Peyer's patch (tissue), 4 donors: ENCODE results near the gene MAPK1. TPM values are rescaled to one million over a fixed set of nuclear protein-coding genes. Genes with fewer than 3 reads are reported as not detected.
"Not testable (repeated sequence)": the region's sequence is repeated elsewhere in the genome, so short reads cannot be mapped to it uniquely, and the experiment has no call there.

Source experiments
- DNase-seq, 3 donors: peaks; one replicate each; pipeline ENCODE4 v3.0.0-alpha.2; 2017 to 2019
- H3K27ac ChIP-seq, 4 donors: fragments of 200-600 bp; sonication (generic); one replicate each; pipeline ENCODE4 v1.5.1; 2016 to 2019
- H3K27me3 ChIP-seq, 2 donors: fragments of 200-600 bp; sonication (generic); one replicate each; pipeline ENCODE4 v1.5.1; 2019
- H3K36me3 ChIP-seq, 3 donors: fragments of 200-600 bp; sonication (generic); one replicate each; pipeline ENCODE4 v1.5.1; 2016 to 2019
- H3K4me1 ChIP-seq, 4 donors: fragments of 200-600 bp; sonication (generic); one replicate each; pipeline ENCODE4 v1.5.1; 2016 to 2019
- H3K4me3 ChIP-seq, 4 donors: fragments of 200-600 bp; sonication (generic); 1 replicate in 3 of 4; 2 replicates in 1 of 4; pipeline ENCODE4 v1.5.1; 2016 to 2019; ENCODE audit warnings: mild to moderate bottlenecking in 1 of 4
- H3K9me3 ChIP-seq, 4 donors: fragments of 200-600 bp; sonication (generic); one replicate each; pipeline ENCODE4 v1.5.1; 2016 to 2019; ENCODE audit warnings: mild to moderate bottlenecking in 1 of 4
- CTCF ChIP-seq, 6 experiments: fragments of 450-650 bp in 4 of 6; fragments of 200-600 bp in 2 of 6; sonication (generic) in 1 of 6; IDR thresholded peaks; one replicate each; pipeline ENCODE4 v1.5.1; 2017 to 2019; ENCODE audit warnings: antibody characterized with exemption in 6 of 6, mild to moderate bottlenecking in 3 of 6, moderate library complexity in 1 of 6
- POLR2A ChIP-seq, 2 donors: fragments of 450-650 bp; IDR thresholded peaks; one replicate each; pipeline ENCODE4 v1.5.1; 2017; ENCODE audit warnings: antibody characterized with exemption in 2 of 2, mild to moderate bottlenecking in 2 of 2, moderate library complexity in 2 of 2
- total RNA-seq, 4 donors: library from RNA; depleted of rRNA; stranded (reverse); fragments of >200 nt; gene quantifications; one replicate each; pipeline ENCODE4 v1.1.0, GENCODE V29; 2016

MAPK1 gene
- total RNA-seq, 4 donors from 2014 or later = 38.9 to 49.5 (median 43.2) TPM

- no peak for DNase-seq
- H3K27me3 ChIP-seq = no peaks in the 10 kb centered on the region
- H3K9me3 ChIP-seq = no peaks in the 10 kb centered on the region
- TF ChIP-seq CTCF (IDR thresholded peaks at IDR 0.05) (no peak), POLR2A (IDR thresholded peaks at IDR 0.05) (no peak)
- no peak overlapping the region for H3K27ac ChIP-seq
- H3K36me3 ChIP-seq = no peaks in the 10 kb centered on the region
- H3K4me3 ChIP-seq = no peak overlapping the region
- H3K4me1 ChIP-seq = peaks cover 0 to 12% (median 0%) of the 10 kb centered on the region in 4 donors
These were observed 26.0 kb downstream of the MAPK1 start for GRCh38 chr22:21841422-21841821.

DNA sequence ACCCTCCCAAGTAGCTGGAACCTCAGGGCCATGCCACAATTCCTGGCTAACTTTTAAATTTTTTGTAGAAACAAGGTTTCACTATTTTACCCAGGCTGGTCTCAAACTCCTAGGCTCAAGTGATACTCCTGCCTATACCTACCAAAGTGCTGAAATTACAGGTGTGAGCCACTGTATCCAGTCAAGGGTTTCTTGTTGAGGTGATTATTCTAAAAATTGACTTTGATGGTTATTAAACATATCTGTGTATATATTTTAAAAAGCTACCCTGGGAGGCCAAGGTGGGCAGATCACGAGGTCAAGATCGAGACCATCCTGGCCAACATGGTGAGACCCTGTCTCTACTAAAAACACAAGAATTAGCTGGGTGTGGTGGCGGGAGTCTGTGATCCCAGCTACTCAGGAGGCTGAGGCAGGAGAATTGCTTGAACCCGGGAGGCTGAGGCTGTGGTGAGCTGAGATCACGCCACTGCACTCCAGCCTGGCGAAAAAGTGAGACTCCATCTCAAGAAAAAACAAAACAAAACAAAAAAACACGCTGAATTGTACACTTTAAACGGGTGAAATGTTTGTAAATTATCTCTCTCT is 27.1 kb downstream of the MAPK1 start:
- no peaks in the 10 kb centered on the region for H3K9me3 ChIP-seq
- H3K27me3 ChIP-seq = no peaks in the 10 kb centered on the region
- no peak overlapping the region for H3K27ac ChIP-seq
- no peak overlapping the region for H3K4me3 ChIP-seq
- H3K4me1 ChIP-seq = peaks cover 0 to 17% (median under 1%) of the 10 kb centered on the region in 4 donors
- no peaks in the 10 kb centered on the region for H3K36me3 ChIP-seq
- TF ChIP-seq CTCF (IDR thresholded peaks at IDR 0.05) = no peak
- no peak for TF ChIP-seq POLR2A (IDR thresholded peaks at IDR 0.05)
- DNase-seq = no peak

GRCh38 chr22:21839765-21840140 is 27.7 kb downstream of the MAPK1 start:
- DNase-seq = no peak
- Histone ChIP-seq H3K27me3 (no peaks in the 10 kb centered on the region), H3K36me3 (no peaks in the 10 kb centered on the region), H3K4me3 (no peak overlapping the region), H3K4me1 (peaks cover 0 to 23% (median 3%) of the 10 kb centered on the region in 4 donors), H3K27ac (no peak overlapping the region), H3K9me3 (no peaks in the 10 kb centered on the region)
- TF ChIP-seq CTCF (IDR thresholded peaks at IDR 0.05) = no peak
- TF ChIP-seq POLR2A (IDR thresholded peaks at IDR 0.05) = no peak

DNA sequence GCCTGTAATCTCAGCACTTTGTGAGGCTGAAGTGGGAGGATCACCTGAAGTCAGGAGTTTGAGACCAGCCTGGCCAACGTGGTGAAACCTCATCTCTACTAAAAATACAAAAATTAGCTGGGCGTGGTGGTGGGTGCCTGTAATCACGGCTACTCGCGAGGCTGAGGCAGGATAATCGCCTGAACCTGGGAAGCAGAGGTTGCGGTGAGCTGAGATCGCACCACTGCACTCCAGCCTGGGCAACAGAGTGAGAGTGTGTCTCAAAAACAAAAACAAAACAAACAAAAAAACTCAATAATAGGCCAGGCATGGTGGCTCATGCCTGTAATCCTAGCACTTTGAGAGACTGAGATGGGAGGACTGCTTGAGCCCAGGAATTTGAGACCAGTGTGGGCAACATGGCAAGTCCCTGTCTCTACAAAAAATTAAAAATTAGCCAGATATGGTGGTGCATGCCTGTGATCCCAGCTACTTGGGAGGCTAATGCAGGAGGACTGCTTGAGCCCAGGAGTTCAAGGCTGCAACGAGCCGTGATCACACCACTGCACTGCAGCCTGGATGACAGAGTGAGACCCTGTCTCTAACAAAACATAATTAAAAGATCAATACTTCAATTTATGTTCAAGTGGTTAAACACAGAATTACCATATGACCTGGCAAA is 28.2 kb downstream of the MAPK1 start:
- DNase-seq, H3K4me3 ChIP-seq, H3K9me3 ChIP-seq, H3K27me3 ChIP-seq, H3K36me3 ChIP-seq, H3K27ac ChIP-seq: not testable (repeated sequence)
- H3K4me1 ChIP-seq = peaks cover 0 to 26% (median 3%) of the 10 kb centered on the region in 4 donors

DNA sequence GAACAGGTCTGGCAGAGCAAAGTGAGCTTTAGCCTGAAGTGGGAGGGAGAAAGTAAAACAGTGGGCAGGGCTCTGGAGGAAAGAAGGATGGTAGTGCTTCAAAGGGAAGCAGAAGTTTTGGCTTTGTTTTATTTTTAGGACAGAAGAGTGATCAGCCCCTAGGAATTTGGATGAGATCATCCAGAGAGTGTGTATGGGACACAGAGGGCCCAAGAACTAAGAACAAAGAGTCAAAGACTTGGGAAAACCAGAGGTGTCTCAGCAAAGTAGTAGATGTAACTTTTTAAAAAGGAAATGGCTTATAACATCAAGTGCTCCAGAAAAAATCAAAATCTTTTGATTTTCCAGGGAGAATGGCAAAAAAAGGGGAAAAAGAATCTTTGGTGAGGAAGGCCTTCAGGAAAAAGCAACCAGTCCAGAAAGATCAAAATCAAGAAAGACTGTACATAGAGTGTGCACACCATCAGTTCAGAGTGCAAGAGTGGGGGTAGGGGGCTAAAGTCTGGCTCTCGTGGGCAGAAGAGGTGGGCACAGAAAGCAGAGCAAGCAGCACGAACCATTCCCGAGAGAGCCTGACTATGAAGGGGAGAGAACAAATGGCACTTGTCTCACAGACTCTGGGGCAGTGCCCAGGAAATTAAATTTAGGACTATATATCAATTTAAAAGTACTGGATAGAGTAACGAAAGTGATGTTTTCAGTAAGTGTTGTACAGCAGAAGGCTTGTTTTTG is 30.0 kb downstream of the MAPK1 start:
- Histone ChIP-seq H3K27me3 (no peaks in the 10 kb centered on the region), H3K4me1 (peaks cover 0 to 34% (median 3%) of the 10 kb centered on the region in 4 donors), H3K4me3 (no peak overlapping the region), H3K27ac (peak overlapping the region in 2 of 4 donors; percentile 49 to 82), H3K9me3 (no peaks in the 10 kb centered on the region), H3K36me3 (no peaks in the 10 kb centered on the region)
- TF ChIP-seq CTCF (IDR thresholded peaks at IDR 0.05) (no peak), POLR2A (IDR thresholded peaks at IDR 0.05) (no peak)
- no peak for DNase-seq

- not testable (repeated sequence) for H3K9me3 ChIP-seq, H3K4me3 ChIP-seq, H3K27me3 ChIP-seq, DNase-seq, H3K27ac ChIP-seq, H3K36me3 ChIP-seq
- peaks cover 0 to 39% (median 3%) of the 10 kb centered on the region in 4 donors for H3K4me1 ChIP-seq
These were observed 31.0 kb downstream of the MAPK1 start for GRCh38 chr22:21836486-21836885.
